HG03521 (cell line): Measurements from ENCODE around the gene ARHGAP30.
"Not testable (repeated sequence)": the region's sequence is repeated elsewhere in the genome, so short reads cannot be mapped to it uniquely, and the experiment has no call there.

Source experiments
- ATAC-seq: cut with Tn5 transposase; IDR thresholded peaks from one replicate; pipeline ENCODE4 v1.9.1; 2021; ENCODE audit warnings: mild to moderate bottlenecking, moderate library complexity; ENCODE audit not compliant: unreplicated experiment

Gene ARHGAP30

DNA sequence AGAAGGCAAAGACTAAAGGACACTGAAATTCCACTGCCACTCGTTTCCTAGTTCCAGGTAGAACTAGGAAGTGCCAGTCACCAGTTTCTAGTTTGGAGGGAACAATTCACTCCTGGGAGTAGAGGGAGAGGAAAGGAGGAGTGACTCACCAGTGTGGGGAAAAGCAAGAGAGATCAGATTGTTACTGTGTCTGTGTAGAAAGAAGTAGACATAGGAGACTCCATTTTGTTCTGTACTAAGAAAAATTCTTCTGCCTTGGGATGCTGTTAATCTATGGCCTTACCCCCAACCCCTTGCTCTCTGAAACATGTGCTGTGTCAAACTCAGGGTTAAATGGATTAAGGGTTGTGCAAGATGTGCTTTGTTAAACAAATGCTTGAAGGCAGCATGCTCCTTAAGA is 53.0 kb downstream of the ARHGAP30 start:
- not testable (repeated sequence) for ATAC-seq

- ATAC-seq, result peak; percentile 81
Observed at GRCh38 chr1:161013488-161014230, 56.0 kb downstream of the ARHGAP30 start.

GRCh38 chr1:161013131-161013487 is 56.6 kb downstream of the ARHGAP30 start:
- no peak for ATAC-seq

GRCh38 chr1:161012420-161012819 is 57.3 kb downstream of the ARHGAP30 start:
- ATAC-seq, result no peak

GRCh38 chr1:161009602-161010211 is 60.0 kb downstream of the ARHGAP30 start:
- no peak for ATAC-seq

DNA sequence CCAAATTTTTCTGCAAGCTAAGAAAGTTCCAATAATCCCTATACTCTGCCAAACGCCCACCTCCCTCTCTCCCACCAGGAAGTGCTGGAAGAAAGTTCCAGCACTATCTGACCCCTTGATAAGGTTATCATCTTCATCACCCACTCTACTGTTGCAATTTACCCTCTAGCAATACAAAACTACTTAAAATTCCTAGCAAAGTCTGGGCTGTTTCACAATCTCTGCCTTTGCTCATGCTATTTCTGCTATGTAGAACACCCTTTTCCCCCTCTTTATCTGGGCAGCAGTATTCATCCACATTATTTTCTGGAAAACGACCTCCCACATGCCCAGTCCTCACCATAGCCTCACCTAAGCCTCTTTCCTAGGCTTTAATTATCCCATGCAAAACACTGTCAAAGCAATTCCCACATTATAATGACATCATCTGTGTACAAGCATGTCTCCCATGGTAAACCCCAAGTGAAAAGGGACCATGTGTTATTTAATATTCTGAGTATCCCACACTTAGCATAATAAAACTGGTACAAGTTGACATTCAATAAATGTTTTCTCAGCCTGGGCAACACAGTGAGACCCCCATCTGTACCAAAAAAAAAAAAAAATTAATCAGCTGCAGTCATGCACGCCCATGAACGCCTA is 60.7 kb downstream of the ARHGAP30 start:
- no peak for ATAC-seq

DNA sequence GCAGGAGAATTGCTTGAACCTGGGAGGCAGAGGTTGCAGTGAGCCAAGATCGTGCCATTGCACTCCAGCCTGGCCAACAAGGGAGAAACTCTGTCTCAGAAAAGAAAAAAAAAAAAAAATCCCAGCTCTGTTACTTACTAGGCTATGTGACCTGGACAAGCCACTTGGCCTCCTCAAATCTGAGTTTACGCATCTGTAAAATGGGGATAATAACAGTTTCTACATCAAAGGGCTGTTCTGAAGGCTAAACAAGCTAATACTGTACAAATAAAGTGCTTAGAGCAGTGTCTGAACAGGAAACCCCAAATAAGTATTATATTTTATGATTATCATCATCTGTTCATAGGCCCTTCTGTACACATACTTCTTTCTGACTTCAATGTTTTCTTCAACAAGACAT is 62.3 kb downstream of the ARHGAP30 start:
- no peak for ATAC-seq

- ATAC-seq, result no peak
Observed at GRCh38 chr1:161006563-161006962, 63.1 kb downstream of the ARHGAP30 start.

DNA sequence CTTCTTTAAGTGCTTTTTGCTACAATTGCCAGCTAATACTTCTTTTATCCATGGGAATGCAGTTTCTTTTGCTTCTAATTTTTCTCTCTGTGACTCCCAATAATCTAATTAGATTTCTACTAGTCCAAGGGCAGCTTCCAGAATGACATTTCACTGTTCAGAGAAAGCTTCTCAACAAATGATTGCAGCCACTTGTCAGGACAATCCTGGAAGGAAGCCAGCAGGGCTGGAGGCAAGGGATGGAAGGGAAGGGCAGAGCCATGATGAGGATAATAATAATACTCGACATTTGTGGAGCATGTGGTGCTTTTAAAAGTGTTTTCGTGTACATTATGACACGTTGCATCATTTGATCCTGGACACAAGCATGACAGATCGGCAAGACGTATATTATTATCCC is 68.2 kb downstream of the ARHGAP30 start:
- no peak for ATAC-seq

DNA sequence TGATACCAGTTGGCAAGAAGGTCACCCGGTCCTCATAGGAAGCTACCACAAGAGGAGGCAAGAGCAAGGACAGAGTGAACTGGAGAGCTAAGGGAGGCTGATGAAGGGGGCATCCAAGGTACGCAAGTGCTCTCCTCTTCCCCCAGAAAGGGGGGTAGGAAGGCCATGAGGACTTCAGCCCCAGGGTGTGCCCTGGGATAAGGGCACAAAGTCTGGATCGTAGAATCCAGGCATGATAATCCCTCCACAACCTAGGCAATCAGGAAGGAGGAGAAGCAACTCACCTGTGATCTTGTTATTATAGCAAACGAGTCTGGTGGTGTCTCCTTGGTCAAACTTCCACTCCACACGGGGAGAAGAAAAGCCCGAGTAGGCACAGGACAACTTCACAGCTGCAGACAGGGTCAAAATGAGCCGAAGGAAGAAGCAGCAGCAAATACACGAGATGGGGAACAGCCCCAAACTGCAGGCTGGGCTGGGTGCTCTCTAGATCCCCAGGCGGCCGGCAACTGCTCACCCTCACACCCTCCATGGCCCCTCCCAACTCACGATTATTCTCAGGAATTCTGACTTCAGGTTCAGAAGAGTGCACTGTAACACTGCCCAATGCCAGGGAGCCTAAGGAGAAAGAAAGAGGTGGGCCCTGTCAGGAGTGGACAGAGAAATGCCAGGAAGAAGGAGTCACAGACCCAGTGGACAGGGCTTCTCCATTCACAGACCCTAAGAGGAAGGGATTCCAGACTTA is 68.8 kb downstream of the ARHGAP30 start:
- ATAC-seq, result no peak

- ATAC-seq, result no peak
Observed at GRCh38 chr1:160999376-160999775, 70.3 kb downstream of the ARHGAP30 start.

- no peak for ATAC-seq
Observed at GRCh38 chr1:160997323-160998038, 72.2 kb downstream of the ARHGAP30 start.
